Mucosa of descending colon (tissue), 3 donors: Measurements from ENCODE around the gene CDK14. TPM values are rescaled to one million over a fixed set of nuclear protein-coding genes. Genes with fewer than 3 reads are reported as not detected.
A peak's percentile ranks its signal among the peaks of the same experiment; 100 is the strongest.

Source experiments
- ATAC-seq: fragments of 200-7000 bp; cut with Tn5 transposase; one replicate; pipeline ENCODE4 v1.9.1; 2020; ENCODE audit warnings: mild to moderate bottlenecking, moderate library complexity
- DNase-seq, 3 donors: peaks; one replicate each; pipeline ENCODE4 v3.0.0-alpha.2; 2020
- H3K36me3 ChIP-seq: fragments of 200-600 bp; one replicate; pipeline ENCODE4 v1.8.0; 2021; ENCODE audit warnings: low read depth, mild to moderate bottlenecking
- H3K4me1 ChIP-seq: fragments of 200-600 bp; one replicate; pipeline ENCODE4 v1.8.0; 2021; ENCODE audit warnings: low read depth, mild to moderate bottlenecking
- H3K4me3 ChIP-seq: fragments of 200-600 bp; one replicate; pipeline ENCODE4 v1.8.0; 2021; ENCODE audit warnings: mild to moderate bottlenecking
- H3K9me3 ChIP-seq: fragments of 200-600 bp; one replicate; pipeline ENCODE4 v1.8.0; 2021; ENCODE audit warnings: mild to moderate bottlenecking
- CTCF ChIP-seq: fragments of 200-600 bp; IDR thresholded peaks from one replicate; pipeline ENCODE4 v1.8.0; 2022; ENCODE audit warnings: antibody characterized with exemption, mild to moderate bottlenecking
- intact Hi-C, 2 donors: fragments of 100-400 bp; cut with DNase I in 1 of 2; cut with micrococcal nuclease in 1 of 2; formaldehyde crosslinking; loops; one replicate each; pipeline versions ENCODE4 v1.11.0 to v1.11.1; 2022; cut with DNase I, micrococcal nuclease
- total RNA-seq, 3 donors: library from RNA; stranded (reverse); fragmentation: NEBNext Ultra II Directional in 2 of 3; extraction: Animal tissue kit (Norgen Biotek cat#: 25700) in 2 of 3; gene quantifications; one replicate each; pipeline versions ENCODE4 v1.2.1 to v1.2.4, GENCODE V29; 2021 to 2023
- donor health status: DM: no; HTN: no; CAD: no; lungs with moderate emphysema.
- donor health status: DM: no; HTN: no; CAD: no.
- donor health status: DM: no; HTN: yes; CAD: no.

Gene CDK14
- total RNA-seq, 3 donors from 2014 or later: 5.4 to 24.4 (median 5.6) TPM

GRCh38 chr7:91140286-91140685, 544.2 kb downstream of the CDK14 start:
- DNase-seq: no peak
- Histone ChIP-seq H3K36me3 (no peaks in the 10 kb centered on the region), H3K4me3 (no peak overlapping the region), H3K4me1 (no peaks in the 10 kb centered on the region), H3K9me3 (no peaks in the 10 kb centered on the region)
- no peak for ATAC-seq
- TF ChIP-seq CTCF: no peak
- intact Hi-C loops: no loop called here

- TF ChIP-seq CTCF: no peak
- ATAC-seq (no peak), DNase-seq (peak in 1 of 3 donors; percentile 21)
- no peaks in the 10 kb centered on the region for H3K36me3 ChIP-seq
- intact Hi-C loops: no loop called here
- no peaks in the 10 kb centered on the region for H3K9me3 ChIP-seq
- no peaks in the 10 kb centered on the region for H3K4me1 ChIP-seq
- no peak overlapping the region for H3K4me3 ChIP-seq
These were observed 544.9 kb downstream of the CDK14 start for GRCh38 chr7:91140982-91141381.

- TF ChIP-seq CTCF: no peak
- Histone ChIP-seq H3K4me1 (no peaks in the 10 kb centered on the region), H3K4me3 (no peak overlapping the region), H3K9me3 (no peaks in the 10 kb centered on the region), H3K36me3 (no peaks in the 10 kb centered on the region)
- no peak for ATAC-seq
- no peak for DNase-seq
- intact Hi-C loops: no loop called here
These were observed 546.6 kb downstream of the CDK14 start for GRCh38 chr7:91142743-91143142.

- ATAC-seq: no peak
- no peaks in the 10 kb centered on the region for H3K36me3 ChIP-seq
- H3K4me3 ChIP-seq: no peak overlapping the region
- intact Hi-C loops: no loop called here
- no peak for DNase-seq
- no peak for TF ChIP-seq CTCF
- H3K4me1 ChIP-seq: no peaks in the 10 kb centered on the region
- no peaks in the 10 kb centered on the region for H3K9me3 ChIP-seq
These were observed 553.5 kb downstream of the CDK14 start for GRCh38 chr7:91149341-91150246.

GRCh38 chr7:91151916-91152315, 555.8 kb downstream of the CDK14 start:
- DNase-seq: no peak

More at GRCh38 chr7:91151916-91152315, 555.8 kb downstream of the CDK14 start:
- no peak for TF ChIP-seq CTCF
- Histone ChIP-seq H3K4me3 (no peak overlapping the region), H3K4me1 (no peaks in the 10 kb centered on the region), H3K9me3 (no peaks in the 10 kb centered on the region), H3K36me3 (no peaks in the 10 kb centered on the region)
- ATAC-seq: no peak
- intact Hi-C loops: no loop called here
